A673 (cell line): ENCODE data around the gene RASSF1. TPM values are rescaled to one million over a fixed set of nuclear protein-coding genes. Genes with fewer than 3 reads are reported as not detected.

ENCODE experiments used
- BruUV-seq: library from RNA; stranded (reverse); fragments of 400-500 nt; replicated peaks from 2 replicates; lab custom pipeline; 2021; lab: Mats Ljungman, UMichigan
- CTCF ChIA-PET: fragments of 300-600 bp; sonication (Branson Sonifier 250); formaldehyde crosslinking; loops from one replicate; lab custom pipeline; 2022; ENCODE audit warnings: antibody characterized with exemption; lab: Charles Lee
- POLR2A ChIA-PET: fragments of 300-600 bp; sonication (Branson Sonifier 250); formaldehyde crosslinking; loops from one replicate; lab custom pipeline; 2022; ENCODE audit warnings: antibody characterized with exemption; ENCODE audit not compliant: low non-redundant PET; lab: Charles Lee
- DNase-seq: peaks from one replicate; pipeline ENCODE4 v3.0.0-alpha.2; 2015; ENCODE audit warnings: low spot score
- H3K27ac ChIP-seq: fragments of 200-600 bp; sonication (generic); 2 replicates; pipeline ENCODE4 v1.5.1; 2016; ENCODE audit warnings: mixed run types, low read depth, mild to moderate bottlenecking, mixed read lengths, antibody characterized with exemption, low read length; ENCODE audit not compliant: poor library complexity, severe bottlenecking
- H3K27me3 ChIP-seq: fragments of 200-600 bp; sonication (generic); replicated peaks from 2 replicates; pipeline ENCODE4 v1.6.1; 2017; ENCODE audit warnings: mixed run types, low read depth, mild to moderate bottlenecking, mixed read lengths, antibody characterized with exemption, low read length; ENCODE audit not compliant: insufficient read depth, poor library complexity
- H3K36me3 ChIP-seq: fragments of 200-600 bp; sonication (generic); 2 replicates; pipeline ENCODE4 v1.6.1; 2016; ENCODE audit warnings: mixed run types, mild to moderate bottlenecking, mixed read lengths, antibody characterized with exemption, low read length; ENCODE audit not compliant: insufficient read depth, poor library complexity, severe bottlenecking
- H3K4me1 ChIP-seq: fragments of 200-600 bp; sonication (generic); 2 replicates; pipeline ENCODE4 v1.6.1; 2017; ENCODE audit warnings: mixed run types, mild to moderate bottlenecking, mixed read lengths, antibody characterized with exemption, low read length; ENCODE audit not compliant: insufficient read depth, poor library complexity, severe bottlenecking
- H3K4me3 ChIP-seq: fragments of 200-600 bp; sonication (generic); 2 replicates; pipeline ENCODE4 v1.5.1; 2016; ENCODE audit warnings: low read depth, mixed run types, mild to moderate bottlenecking, mixed read lengths, low read length; ENCODE audit not compliant: poor library complexity, severe bottlenecking
- H3K9me3 ChIP-seq: fragments of 200-600 bp; sonication (generic); 2 replicates; pipeline ENCODE4 v1.6.1; 2016; ENCODE audit warnings: mixed run types, low read depth, mild to moderate bottlenecking, mixed read lengths, antibody characterized with exemption, low read length; ENCODE audit not compliant: poor library complexity, severe bottlenecking
- EZH2 ChIP-seq: fragments of 200-600 bp; sonication (generic); IDR thresholded peaks from 2 replicates; pipeline ENCODE4 v1.6.1; 2017; ENCODE audit warnings: borderline replicate concordance, low read depth, mild to moderate bottlenecking, mixed read lengths, antibody characterized with exemption, low read length; ENCODE audit not compliant: poor library complexity, severe bottlenecking
- intact Hi-C: fragments of 100-400 bp; cut with micrococcal nuclease; formaldehyde crosslinking; loops from one replicate; pipeline ENCODE4 v1.10.0; 2022; ENCODE audit not compliant: unreplicated experiment
- total RNA-seq: library from RNA; stranded (reverse); gene quantifications from 2 replicates; pipeline ENCODE4 v1.2.3, GENCODE V29; 2021
- TF ChIP-seq, protein P1 (sequence below): fragments of 300-800, 200-600 bp; sonication (generic); conservative IDR thresholded peaks from 2 replicates; pipeline ENCODE4 v1.5.1; 2017; ENCODE audit warnings: low read depth, mild to moderate bottlenecking, antibody characterized with exemption, low read length, moderate library complexity, mixed read lengths

Gene RASSF1
- total RNA-seq, 1 experiment from 2014 or later = 14.4 TPM

DNA sequence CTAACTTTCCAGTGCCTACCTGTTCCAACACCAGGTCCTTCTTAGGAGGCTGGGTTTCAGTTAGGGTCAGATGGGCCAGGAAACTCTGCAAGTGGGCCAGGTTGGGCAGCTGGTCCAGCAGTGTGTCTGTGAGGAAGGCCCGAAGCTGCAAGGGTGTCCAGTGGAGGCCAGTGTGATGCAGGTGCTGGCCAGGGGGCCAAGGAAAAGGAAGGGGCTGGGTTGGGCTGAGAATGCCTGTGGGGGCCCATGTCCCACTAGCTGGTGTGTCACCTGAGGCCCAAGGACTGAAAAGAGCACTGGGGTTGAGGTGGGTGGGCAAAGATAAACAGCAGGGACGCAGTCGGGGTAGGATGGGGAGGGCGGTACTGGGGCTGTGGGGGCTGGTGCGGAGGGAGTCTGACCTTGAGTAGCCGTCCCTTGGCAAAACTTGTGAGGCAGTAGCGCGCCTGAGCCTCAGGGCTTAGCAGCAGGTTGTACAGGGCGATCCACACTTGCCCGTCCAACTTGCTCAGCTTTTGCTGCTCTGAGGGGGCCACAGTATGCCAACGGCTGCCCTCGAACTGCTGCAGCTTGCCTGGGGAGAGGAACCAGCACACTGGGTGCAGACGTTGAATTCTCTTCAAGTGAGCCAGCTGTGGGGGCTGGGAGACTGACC is 1.5 kb upstream of the RASSF1 start:
- TF ChIP-seq, protein P1, sequence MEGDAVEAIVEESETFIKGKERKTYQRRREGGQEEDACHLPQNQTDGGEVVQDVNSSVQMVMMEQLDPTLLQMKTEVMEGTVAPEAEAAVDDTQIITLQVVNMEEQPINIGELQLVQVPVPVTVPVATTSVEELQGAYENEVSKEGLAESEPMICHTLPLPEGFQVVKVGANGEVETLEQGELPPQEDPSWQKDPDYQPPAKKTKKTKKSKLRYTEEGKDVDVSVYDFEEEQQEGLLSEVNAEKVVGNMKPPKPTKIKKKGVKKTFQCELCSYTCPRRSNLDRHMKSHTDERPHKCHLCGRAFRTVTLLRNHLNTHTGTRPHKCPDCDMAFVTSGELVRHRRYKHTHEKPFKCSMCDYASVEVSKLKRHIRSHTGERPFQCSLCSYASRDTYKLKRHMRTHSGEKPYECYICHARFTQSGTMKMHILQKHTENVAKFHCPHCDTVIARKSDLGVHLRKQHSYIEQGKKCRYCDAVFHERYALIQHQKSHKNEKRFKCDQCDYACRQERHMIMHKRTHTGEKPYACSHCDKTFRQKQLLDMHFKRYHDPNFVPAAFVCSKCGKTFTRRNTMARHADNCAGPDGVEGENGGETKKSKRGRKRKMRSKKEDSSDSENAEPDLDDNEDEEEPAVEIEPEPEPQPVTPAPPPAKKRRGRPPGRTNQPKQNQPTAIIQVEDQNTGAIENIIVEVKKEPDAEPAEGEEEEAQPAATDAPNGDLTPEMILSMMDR = no peak
- no peak for TF ChIP-seq EZH2
- Histone ChIP-seq H3K9me3 (no peaks in the 10 kb centered on the region), H3K36me3 (no peaks in the 10 kb centered on the region), H3K4me1 (peaks cover 6% of the 10 kb centered on the region), H3K4me3 (no peak overlapping the region), H3K27ac (no peak overlapping the region), H3K27me3 (no peaks in the 10 kb centered on the region)
- intact Hi-C loops = no loop called here
- BruUV-seq = no TSS peak
- DNase-seq = no peak
- ChIA-PET CTCF (no interaction called here), POLR2A (no interaction called here)

DNA sequence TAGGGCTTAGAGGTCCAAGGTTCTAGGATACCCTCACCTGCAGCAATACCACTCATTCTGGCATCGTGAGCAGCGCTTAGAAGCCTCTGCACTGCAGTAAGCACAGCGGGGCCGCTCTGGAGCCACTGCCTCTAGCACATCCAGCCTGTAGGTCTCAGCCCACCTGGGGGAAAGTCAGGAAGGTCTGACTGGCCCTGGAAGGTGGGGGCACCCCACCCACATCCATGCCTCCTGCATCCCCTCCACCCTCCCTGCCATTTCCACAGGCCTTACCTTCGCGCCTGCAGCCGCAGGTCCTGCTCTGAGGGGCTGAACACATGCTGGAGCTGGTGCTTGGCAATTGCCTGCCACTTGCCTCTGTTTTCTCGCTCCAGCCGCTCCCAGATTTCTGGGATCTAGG is 901 bp upstream of the RASSF1 start:
- DNase-seq = no peak
- no peaks in the 10 kb centered on the region for H3K36me3 ChIP-seq
- H3K4me3 ChIP-seq = no peak overlapping the region
- intact Hi-C loops = no loop called here
- H3K27ac ChIP-seq = no peak overlapping the region
- no peaks in the 10 kb centered on the region for H3K27me3 ChIP-seq
- H3K4me1 ChIP-seq = peaks cover 6% of the 10 kb centered on the region
- TF ChIP-seq, protein P1 = no peak
- no peak for TF ChIP-seq EZH2
- ChIA-PET POLR2A (no interaction called here), CTCF (no interaction called here)
- no peaks in the 10 kb centered on the region for H3K9me3 ChIP-seq
- BruUV-seq = no TSS peak

DNA sequence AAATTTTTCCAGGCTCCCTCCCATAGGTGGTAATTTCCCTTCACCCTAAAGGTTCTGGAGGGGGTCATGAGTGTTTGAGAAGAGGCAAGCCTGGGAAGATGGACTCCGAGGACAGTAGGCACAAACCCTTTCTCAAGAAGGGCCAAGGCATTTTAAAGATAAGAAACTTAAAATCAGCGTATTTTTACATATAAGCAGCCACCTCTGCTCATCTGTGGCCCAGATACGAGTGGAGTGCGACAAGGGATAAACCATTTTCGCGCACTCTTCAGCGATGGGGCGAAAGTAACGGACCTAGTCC is 539 bp downstream of the RASSF1 start:
- ChIA-PET POLR2A (no interaction called here), CTCF (no interaction called here)
- BruUV-seq = no TSS peak
- Histone ChIP-seq H3K4me3 (no peak overlapping the region), H3K9me3 (no peaks in the 10 kb centered on the region), H3K4me1 (no peaks in the 10 kb centered on the region), H3K36me3 (no peaks in the 10 kb centered on the region), H3K27me3 (no peaks in the 10 kb centered on the region), H3K27ac (no peak overlapping the region)
- no peak for TF ChIP-seq EZH2
- TF ChIP-seq, protein P1 = no peak
- intact Hi-C loops = no loop called here
- DNase-seq = no peak
